Measurements from ENCODE around the gene HSP90B1.

Gene HSP90B1

DNA sequence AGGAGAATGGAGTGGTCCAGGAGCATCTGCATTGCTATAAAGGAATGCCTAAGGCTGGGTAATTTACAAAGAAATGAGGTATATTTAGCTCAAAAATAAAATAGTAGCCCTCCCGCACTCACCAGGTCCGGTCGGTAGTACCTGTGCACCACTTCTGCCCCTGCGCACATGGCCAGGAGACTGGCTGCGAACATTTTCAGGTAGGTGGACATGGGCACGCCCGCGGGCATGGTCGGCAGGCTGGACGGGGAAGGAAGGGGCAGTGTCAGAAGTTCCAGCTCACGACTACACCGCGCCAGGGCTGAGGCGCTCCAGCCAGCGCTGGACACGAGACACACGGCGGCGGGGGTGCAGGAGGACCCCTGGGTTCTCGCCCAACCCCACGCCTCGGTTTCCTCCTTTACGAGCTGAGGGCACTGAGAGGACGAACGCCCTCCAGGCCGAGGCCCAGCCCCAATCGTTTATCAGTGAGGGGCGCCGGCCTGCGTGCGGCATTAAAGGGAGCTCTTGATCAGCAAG, 26.4 kb downstream of the HSP90B1 start:
- DNase-seq (ENCODE audit: low read depth) = no peak
- TF ChIP-seq, protein P1, sequence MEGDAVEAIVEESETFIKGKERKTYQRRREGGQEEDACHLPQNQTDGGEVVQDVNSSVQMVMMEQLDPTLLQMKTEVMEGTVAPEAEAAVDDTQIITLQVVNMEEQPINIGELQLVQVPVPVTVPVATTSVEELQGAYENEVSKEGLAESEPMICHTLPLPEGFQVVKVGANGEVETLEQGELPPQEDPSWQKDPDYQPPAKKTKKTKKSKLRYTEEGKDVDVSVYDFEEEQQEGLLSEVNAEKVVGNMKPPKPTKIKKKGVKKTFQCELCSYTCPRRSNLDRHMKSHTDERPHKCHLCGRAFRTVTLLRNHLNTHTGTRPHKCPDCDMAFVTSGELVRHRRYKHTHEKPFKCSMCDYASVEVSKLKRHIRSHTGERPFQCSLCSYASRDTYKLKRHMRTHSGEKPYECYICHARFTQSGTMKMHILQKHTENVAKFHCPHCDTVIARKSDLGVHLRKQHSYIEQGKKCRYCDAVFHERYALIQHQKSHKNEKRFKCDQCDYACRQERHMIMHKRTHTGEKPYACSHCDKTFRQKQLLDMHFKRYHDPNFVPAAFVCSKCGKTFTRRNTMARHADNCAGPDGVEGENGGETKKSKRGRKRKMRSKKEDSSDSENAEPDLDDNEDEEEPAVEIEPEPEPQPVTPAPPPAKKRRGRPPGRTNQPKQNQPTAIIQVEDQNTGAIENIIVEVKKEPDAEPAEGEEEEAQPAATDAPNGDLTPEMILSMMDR (conservative IDR thresholded peaks at IDR 0.05; ENCODE audit: control insufficient read depth, insufficient read depth, low read depth, low read length) = no peak
- H3K4me3 ChIP-seq (ENCODE audit: control insufficient read depth, low read depth, low read length) = peak overlapping the region; percentile 95

DNA sequence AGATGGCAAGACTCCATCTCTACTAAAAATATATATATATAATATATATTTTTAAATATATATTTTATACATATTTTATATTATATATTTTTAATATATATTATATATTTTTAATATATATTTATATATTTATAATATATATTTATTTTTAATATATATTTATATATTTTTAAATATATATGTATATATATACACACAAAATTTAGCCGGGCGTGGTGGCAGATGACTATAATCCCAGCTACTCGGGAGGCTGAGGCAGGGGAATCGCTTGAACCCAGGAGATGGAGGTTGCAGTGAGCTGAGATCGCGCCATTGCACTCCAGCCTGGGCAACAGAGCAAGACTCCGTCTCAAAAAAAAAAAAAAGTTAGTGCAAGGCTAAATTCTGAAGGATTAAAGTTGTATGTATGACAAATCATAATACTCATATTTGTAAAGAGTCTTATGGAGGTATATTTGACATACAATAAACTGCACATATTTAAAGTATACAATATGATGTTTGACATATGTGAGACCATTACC, 27.7 kb downstream of the HSP90B1 start:
- no peak for DNase-seq (ENCODE audit: low read depth)
- TF ChIP-seq, protein P1 (conservative IDR thresholded peaks at IDR 0.05; ENCODE audit: control insufficient read depth, insufficient read depth, low read depth, low read length) = no peak
- H3K4me3 ChIP-seq (ENCODE audit: control insufficient read depth, low read depth, low read length) = peak overlapping the region; percentile 95

DNA sequence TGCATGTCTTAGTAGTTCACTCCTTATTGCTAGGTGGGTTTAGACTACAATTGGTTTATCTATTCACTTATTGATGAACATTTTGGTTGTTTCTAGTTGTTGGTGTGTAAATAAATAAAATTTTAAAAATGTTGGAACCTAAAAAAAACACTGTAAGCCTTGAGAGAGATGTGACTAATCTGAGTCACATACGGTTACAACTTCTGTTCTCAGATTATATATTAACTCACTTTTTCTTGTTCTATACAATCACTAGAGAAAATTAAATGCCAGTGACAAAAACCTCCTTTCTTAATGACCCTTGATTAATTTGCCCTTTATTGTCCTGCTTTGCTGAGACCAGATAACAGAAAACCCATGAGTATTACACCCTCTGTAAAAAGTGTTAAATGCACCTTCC, 28.4 kb downstream of the HSP90B1 start:
- DNase-seq (ENCODE audit: low read depth) = no peak
- H3K4me3 ChIP-seq (ENCODE audit: control insufficient read depth, low read depth, low read length) = no peak overlapping the region
- TF ChIP-seq, protein P1 (conservative IDR thresholded peaks at IDR 0.05; ENCODE audit: control insufficient read depth, insufficient read depth, low read depth, low read length) = no peak

DNA sequence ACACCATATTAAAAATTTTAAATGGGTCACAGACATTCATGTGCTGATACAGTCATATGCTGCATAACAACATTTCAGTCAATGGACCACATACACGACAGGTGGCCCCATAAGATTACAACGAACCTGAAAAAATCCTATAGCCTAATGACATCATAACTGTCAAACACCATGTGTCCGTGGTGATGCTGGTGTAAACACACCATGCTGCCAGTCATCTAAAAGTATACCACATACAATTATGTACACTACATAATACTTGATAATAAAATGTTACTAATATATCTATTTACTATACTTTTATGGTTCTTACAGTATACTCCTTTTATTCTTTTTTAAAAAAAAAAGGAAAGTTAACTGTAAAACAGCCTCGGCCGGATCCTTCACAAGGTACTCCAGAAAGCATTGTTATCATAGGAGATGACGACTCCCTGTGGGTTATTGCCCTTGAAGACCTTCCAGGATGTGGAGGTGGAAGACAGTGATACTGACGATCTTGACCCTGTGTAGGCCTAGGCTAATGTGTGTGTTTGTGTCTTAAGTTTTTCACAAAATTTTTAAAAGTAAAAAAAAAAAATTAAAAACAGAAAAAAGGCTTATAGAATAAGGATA, 30.5 kb downstream of the HSP90B1 start:
- TF ChIP-seq, protein P1 (conservative IDR thresholded peaks at IDR 0.05; ENCODE audit: control insufficient read depth, insufficient read depth, low read depth, low read length) = no peak
- H3K4me3 ChIP-seq (ENCODE audit: control insufficient read depth, low read depth, low read length) = no peak overlapping the region
- no peak for DNase-seq (ENCODE audit: low read depth)

DNA sequence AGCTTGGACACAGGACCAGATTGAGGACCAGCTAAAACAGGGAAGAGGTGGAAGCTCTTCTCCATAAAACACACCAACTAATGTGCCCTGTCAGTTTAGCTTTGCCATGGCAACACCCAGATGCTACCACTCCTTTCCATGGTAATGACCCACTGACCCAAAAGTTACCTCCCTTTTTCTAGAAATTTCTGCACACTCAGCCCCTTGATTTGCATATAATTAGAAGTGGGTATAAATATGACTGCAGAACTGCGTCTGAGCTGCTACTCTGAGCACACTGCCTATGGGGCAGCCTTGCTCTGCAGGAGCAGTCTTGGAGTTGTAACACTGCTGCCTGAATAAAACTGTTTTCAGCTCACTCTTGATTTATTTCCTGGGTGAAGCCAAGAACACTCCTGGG, 32.3 kb downstream of the HSP90B1 start:
- DNase-seq (ENCODE audit: low read depth) = no peak
- no peak overlapping the region for H3K4me3 ChIP-seq (ENCODE audit: control insufficient read depth, low read depth, low read length)
- TF ChIP-seq, protein P1 (conservative IDR thresholded peaks at IDR 0.05; ENCODE audit: control insufficient read depth, insufficient read depth, low read depth, low read length) = no peak

DNA sequence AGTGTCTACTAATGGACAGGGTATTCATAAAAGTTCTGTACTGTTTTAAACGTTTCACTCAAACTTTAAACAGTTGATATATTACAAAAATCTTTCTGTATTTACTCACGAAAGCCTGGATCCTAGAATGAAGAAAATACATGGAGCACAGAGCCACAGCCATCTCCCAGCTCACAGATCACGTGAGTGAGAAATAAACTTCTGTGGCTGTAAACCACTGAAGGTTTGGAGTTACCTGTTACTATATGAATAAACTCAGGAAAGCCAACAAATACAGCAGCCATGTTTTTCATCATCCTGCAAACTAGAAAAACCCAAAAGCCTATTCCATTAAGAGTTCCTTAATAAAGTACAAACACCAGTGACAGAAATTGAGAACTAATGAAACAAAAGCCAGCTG, 34.6 kb downstream of the HSP90B1 start:
- peak overlapping the region; percentile 100 for H3K4me3 ChIP-seq (ENCODE audit: control insufficient read depth, low read depth, low read length)
- TF ChIP-seq, protein P1 (conservative IDR thresholded peaks at IDR 0.05; ENCODE audit: control insufficient read depth, insufficient read depth, low read depth, low read length) = no peak
- DNase-seq (ENCODE audit: low read depth) = no peak
